Measurements from ENCODE around the gene SLC35G2.
A peak's percentile ranks its signal among the peaks of the same experiment; 100 is the strongest.

Gene SLC35G2

GRCh38 chr3:136804141-136804540 is 14.8 kb upstream of the SLC35G2 start:
- FAIRE-seq: no peak
- DNase-seq (ENCODE audit: insufficient read length): no peak
- TF ChIP-seq POLR2A (IDR thresholded peaks at IDR 0.05; ENCODE audit: low read depth, low read length) (no peak), POLR2AphosphoS5 (IDR thresholded peaks at IDR 0.05; ENCODE audit: low read depth, low read length) (no peak), TAF1 (IDR thresholded peaks at IDR 0.05; ENCODE audit: borderline replicate concordance, low read depth, low read length) (no peak)

- FAIRE-seq: no peak
- TF ChIP-seq POLR2A (IDR thresholded peaks at IDR 0.05; ENCODE audit: low read depth, low read length) (no peak), TAF1 (IDR thresholded peaks at IDR 0.05; ENCODE audit: borderline replicate concordance, low read depth, low read length) (no peak), POLR2AphosphoS5 (IDR thresholded peaks at IDR 0.05; ENCODE audit: low read depth, low read length) (no peak)
- DNase-seq (ENCODE audit: insufficient read length): no peak
Observed at GRCh38 chr3:136804813-136805212, 14.1 kb upstream of the SLC35G2 start.

- no peak for TF ChIP-seq POLR2A (IDR thresholded peaks at IDR 0.05; ENCODE audit: low read depth, low read length)
- no peak for TF ChIP-seq TAF1 (IDR thresholded peaks at IDR 0.05; ENCODE audit: borderline replicate concordance, low read depth, low read length)
- TF ChIP-seq POLR2AphosphoS5 (IDR thresholded peaks at IDR 0.05; ENCODE audit: low read depth, low read length): no peak
- DNase-seq (ENCODE audit: insufficient read length): no peak
- FAIRE-seq: no peak
Observed at GRCh38 chr3:136805795-136806194, 13.1 kb upstream of the SLC35G2 start.

- no peak for TF ChIP-seq POLR2AphosphoS5 (IDR thresholded peaks at IDR 0.05; ENCODE audit: low read depth, low read length)
- TF ChIP-seq TAF1 (IDR thresholded peaks at IDR 0.05; ENCODE audit: borderline replicate concordance, low read depth, low read length): no peak
- TF ChIP-seq POLR2A (IDR thresholded peaks at IDR 0.05; ENCODE audit: low read depth, low read length): no peak
- FAIRE-seq (no peak), DNase-seq (ENCODE audit: insufficient read length) (no peak)
Observed at GRCh38 chr3:136811701-136812100, 7.2 kb upstream of the SLC35G2 start.

GRCh38 chr3:136817448-136817847 is 1.5 kb upstream of the SLC35G2 start:
- FAIRE-seq: no peak
- DNase-seq (ENCODE audit: insufficient read length): no peak
- TF ChIP-seq TAF1 (IDR thresholded peaks at IDR 0.05; ENCODE audit: borderline replicate concordance, low read depth, low read length) (no peak), POLR2A (IDR thresholded peaks at IDR 0.05; ENCODE audit: low read depth, low read length) (no peak), POLR2AphosphoS5 (IDR thresholded peaks at IDR 0.05; ENCODE audit: low read depth, low read length) (no peak)

- FAIRE-seq (no peak), DNase-seq (ENCODE audit: insufficient read length) (no peak)
- no peak for TF ChIP-seq POLR2AphosphoS5 (IDR thresholded peaks at IDR 0.05; ENCODE audit: low read depth, low read length)
- TF ChIP-seq POLR2A (IDR thresholded peaks at IDR 0.05; ENCODE audit: low read depth, low read length): no peak; the same call in 1 of the 2 replicates
- TF ChIP-seq TAF1 (IDR thresholded peaks at IDR 0.05; ENCODE audit: borderline replicate concordance, low read depth, low read length): no peak
Observed at GRCh38 chr3:136818191-136818768, 646 bp upstream of the SLC35G2 start.

- no peak for FAIRE-seq
- DNase-seq (ENCODE audit: insufficient read length): no peak
- TF ChIP-seq TAF1 (IDR thresholded peaks at IDR 0.05; ENCODE audit: borderline replicate concordance, low read depth, low read length) (no peak), POLR2AphosphoS5 (IDR thresholded peaks at IDR 0.05; ENCODE audit: low read depth, low read length) (no peak), POLR2A (IDR thresholded peaks at IDR 0.05; ENCODE audit: low read depth, low read length) (no peak)
Observed at GRCh38 chr3:136819392-136819730, 435 bp downstream of the SLC35G2 start.

GRCh38 chr3:136819731-136820679 is 1.1 kb downstream of the SLC35G2 start:
- TF ChIP-seq TAF1 (IDR thresholded peaks at IDR 0.05; ENCODE audit: borderline replicate concordance, low read depth, low read length): no peak
- no peak for TF ChIP-seq POLR2A (IDR thresholded peaks at IDR 0.05; ENCODE audit: low read depth, low read length)
- TF ChIP-seq POLR2AphosphoS5 (IDR thresholded peaks at IDR 0.05; ENCODE audit: low read depth, low read length): no peak
- FAIRE-seq (peak; percentile 44), DNase-seq (ENCODE audit: insufficient read length) (no peak)

GRCh38 chr3:136831461-136831860 is 12.5 kb downstream of the SLC35G2 start:
- FAIRE-seq (no peak), DNase-seq (ENCODE audit: insufficient read length) (no peak)
- TF ChIP-seq POLR2A (IDR thresholded peaks at IDR 0.05; ENCODE audit: low read depth, low read length) (no peak), TAF1 (IDR thresholded peaks at IDR 0.05; ENCODE audit: borderline replicate concordance, low read depth, low read length) (no peak), POLR2AphosphoS5 (IDR thresholded peaks at IDR 0.05; ENCODE audit: low read depth, low read length) (no peak)

GRCh38 chr3:136835089-136835812 is 16.3 kb downstream of the SLC35G2 start:
- no peak for TF ChIP-seq POLR2AphosphoS5 (IDR thresholded peaks at IDR 0.05; ENCODE audit: low read depth, low read length)
- TF ChIP-seq POLR2A (IDR thresholded peaks at IDR 0.05; ENCODE audit: low read depth, low read length): no peak
- TF ChIP-seq TAF1 (IDR thresholded peaks at IDR 0.05; ENCODE audit: borderline replicate concordance, low read depth, low read length): no peak
- FAIRE-seq (no peak), DNase-seq (ENCODE audit: insufficient read length) (no peak)

GRCh38 chr3:136835813-136836510 is 17.0 kb downstream of the SLC35G2 start:
- TF ChIP-seq POLR2AphosphoS5 (IDR thresholded peaks at IDR 0.05; ENCODE audit: low read depth, low read length) (no peak), TAF1 (IDR thresholded peaks at IDR 0.05; ENCODE audit: borderline replicate concordance, low read depth, low read length) (no peak), POLR2A (IDR thresholded peaks at IDR 0.05; ENCODE audit: low read depth, low read length) (no peak)
- FAIRE-seq (no peak), DNase-seq (ENCODE audit: insufficient read length) (no peak)

Measured in GM12892 (cell line).